Activated CD8-positive, alpha-beta T cell treated with anti-CD3 and anti-CD28 coated beads for 36 hours (primary cell): ENCODE results near the gene PRR13. TPM values are rescaled to one million over a fixed set of nuclear protein-coding genes. Genes with fewer than 3 reads are reported as not detected.

Experiments
- ATAC-seq: fragments of 200-7000 bp; cut with Tn5 transposase; one replicate; pipeline ENCODE4 v1.10.0; 2021; ENCODE audit warnings: mild to moderate bottlenecking, moderate library complexity
- CTCF ChIA-PET: fragments of 350-600 bp; sonication (Branson Sonifier 250); formaldehyde crosslinking; loops from one replicate; lab custom pipeline; 2021; ENCODE audit warnings: antibody characterized with exemption; lab: Charles Lee
- POLR2A ChIA-PET: fragments of 350-600 bp; sonication (Branson Sonifier 250); formaldehyde crosslinking; loops from one replicate; lab custom pipeline; 2021; ENCODE audit warnings: antibody characterized with exemption; lab: Charles Lee
- DNase-seq: peaks from one replicate; pipeline ENCODE4 v3.0.0-alpha.2; 2020
- H3K27ac Mint-ChIP-seq: one replicate; pipeline ENCODE4 v1.8.0; 2021; ENCODE audit warnings: mild to moderate bottlenecking, mixed read lengths
- H3K27me3 Mint-ChIP-seq: one replicate; pipeline ENCODE4 v1.8.0; 2021; ENCODE audit warnings: mixed read lengths
- H3K36me3 Mint-ChIP-seq: one replicate; pipeline ENCODE4 v1.8.0; 2021; ENCODE audit warnings: low read depth, mixed read lengths
- H3K4me1 Mint-ChIP-seq: one replicate; pipeline ENCODE4 v1.8.0; 2021; ENCODE audit warnings: low read depth, mixed read lengths
- H3K4me3 Mint-ChIP-seq: one replicate; pipeline ENCODE4 v1.8.0; 2021; ENCODE audit warnings: mild to moderate bottlenecking, moderate library complexity, mixed read lengths
- H3K9me3 Mint-ChIP-seq: one replicate; pipeline ENCODE4 v1.8.0; 2021; ENCODE audit warnings: mixed read lengths
- intact Hi-C: fragments of 100-400 bp; cut with micrococcal nuclease; formaldehyde crosslinking; loops from one replicate; pipeline ENCODE4 v1.10.0; 2022
- total RNA-seq, 2 experiments: library from RNA; stranded (reverse); gene quantifications; one replicate each; pipeline ENCODE4 v1.2.3, GENCODE V29; 2021
- TF ChIP-seq, protein P1 (sequence below): fragments of 200-600 bp; IDR thresholded peaks from one replicate; pipeline ENCODE4 v1.8.0; 2022; ENCODE audit warnings: antibody characterized with exemption, mild to moderate bottlenecking

Gene PRR13
- total RNA-seq, 2 experiments from 2014 or later: 167 to 187 TPM

DNA sequence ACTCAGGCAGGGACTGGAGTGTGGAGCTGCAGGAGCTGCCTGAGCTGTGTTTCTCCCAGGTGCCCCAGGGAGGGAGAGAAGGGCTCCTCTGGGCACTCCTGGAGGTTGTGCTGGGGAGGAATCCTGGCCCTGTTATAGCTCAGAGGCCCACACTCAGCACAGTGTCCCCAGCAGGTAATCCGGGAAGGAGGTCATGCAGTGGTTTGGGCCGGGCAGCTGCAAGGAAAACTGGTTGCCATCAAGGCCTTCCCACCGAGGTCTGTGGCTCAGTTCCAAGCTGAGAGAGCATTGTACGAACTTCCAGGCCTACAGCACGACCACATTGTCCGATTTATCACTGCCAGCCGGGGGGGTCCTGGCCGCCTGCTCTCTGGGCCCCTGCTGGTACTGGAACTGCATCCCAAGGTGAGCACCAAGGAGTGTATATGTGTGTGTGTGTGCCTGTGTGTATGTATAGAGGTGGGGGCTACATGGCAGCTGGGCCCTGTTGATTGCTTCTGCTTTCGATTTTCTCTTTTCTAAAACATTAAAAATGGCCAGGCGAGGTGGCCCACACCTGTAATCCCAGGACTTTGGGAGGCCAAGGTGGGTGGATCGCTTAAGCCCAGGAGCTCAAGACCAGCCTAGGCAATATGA, 15.9 kb upstream of the PRR13 start:
- ATAC-seq: no peak
- Mint-ChIP-seq H3K9me3 (no peaks in the 10 kb centered on the region), H3K36me3 (no peaks in the 10 kb centered on the region), H3K27me3 (no peaks in the 10 kb centered on the region), H3K27ac (no peak overlapping the region), H3K4me1 (peaks cover 18% of the 10 kb centered on the region), H3K4me3 (no peak overlapping the region)
- ChIA-PET CTCF (interaction anchor here (1.2 to 7.8 kb wide), 6 partner anchors 50 to 104 kb away, joined by 3 to 187 read pairs (median 6); partner anchors contain the start of gene AAAS), POLR2A (interaction anchor here (1.3 to 1.6 kb wide), 2 partner anchors 9 to 51 kb away, joined by 3 to 4 read pairs; no protein-coding TSS in a partner anchor)
- DNase-seq: no peak
- TF ChIP-seq, protein P1, sequence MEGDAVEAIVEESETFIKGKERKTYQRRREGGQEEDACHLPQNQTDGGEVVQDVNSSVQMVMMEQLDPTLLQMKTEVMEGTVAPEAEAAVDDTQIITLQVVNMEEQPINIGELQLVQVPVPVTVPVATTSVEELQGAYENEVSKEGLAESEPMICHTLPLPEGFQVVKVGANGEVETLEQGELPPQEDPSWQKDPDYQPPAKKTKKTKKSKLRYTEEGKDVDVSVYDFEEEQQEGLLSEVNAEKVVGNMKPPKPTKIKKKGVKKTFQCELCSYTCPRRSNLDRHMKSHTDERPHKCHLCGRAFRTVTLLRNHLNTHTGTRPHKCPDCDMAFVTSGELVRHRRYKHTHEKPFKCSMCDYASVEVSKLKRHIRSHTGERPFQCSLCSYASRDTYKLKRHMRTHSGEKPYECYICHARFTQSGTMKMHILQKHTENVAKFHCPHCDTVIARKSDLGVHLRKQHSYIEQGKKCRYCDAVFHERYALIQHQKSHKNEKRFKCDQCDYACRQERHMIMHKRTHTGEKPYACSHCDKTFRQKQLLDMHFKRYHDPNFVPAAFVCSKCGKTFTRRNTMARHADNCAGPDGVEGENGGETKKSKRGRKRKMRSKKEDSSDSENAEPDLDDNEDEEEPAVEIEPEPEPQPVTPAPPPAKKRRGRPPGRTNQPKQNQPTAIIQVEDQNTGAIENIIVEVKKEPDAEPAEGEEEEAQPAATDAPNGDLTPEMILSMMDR: no peak
- intact Hi-C loops: no loop called here

DNA sequence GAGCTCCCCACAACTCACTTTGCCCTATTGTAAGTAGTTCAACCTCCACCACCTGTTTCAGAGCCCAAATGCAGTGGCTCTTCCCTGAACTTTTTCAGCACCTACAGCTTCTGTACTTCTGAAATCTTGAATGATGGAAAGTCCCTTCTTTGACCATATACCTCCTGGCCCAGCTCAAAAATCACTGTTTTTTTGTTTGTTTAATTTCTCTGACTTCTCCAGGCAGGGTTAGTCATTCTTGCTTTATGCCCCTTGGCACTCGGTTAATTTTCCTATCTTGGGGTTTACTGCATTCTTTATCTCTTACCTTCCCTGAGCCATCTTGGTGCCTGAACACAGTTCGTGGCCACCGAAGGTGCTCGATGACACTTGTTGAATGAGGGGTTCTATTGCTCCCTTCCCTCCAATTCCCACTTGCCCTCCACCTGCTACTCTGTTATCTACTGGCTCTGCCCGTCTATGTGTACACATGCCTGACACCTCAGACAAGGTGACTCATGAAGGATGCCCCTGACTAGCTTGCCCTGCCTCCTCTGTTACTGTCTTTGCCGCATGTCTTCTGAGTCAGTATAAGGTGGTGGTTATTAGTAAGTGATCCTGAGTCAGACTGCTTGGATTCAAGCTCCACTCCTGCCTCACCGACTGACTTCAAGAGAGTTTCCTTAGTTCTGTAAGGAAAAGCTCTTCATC, 13.5 kb upstream of the PRR13 start:
- Mint-ChIP-seq H3K4me3 (no peak overlapping the region), H3K4me1 (peaks cover 9% of the 10 kb centered on the region), H3K27ac (no peak overlapping the region), H3K36me3 (no peaks in the 10 kb centered on the region), H3K9me3 (no peaks in the 10 kb centered on the region), H3K27me3 (no peaks in the 10 kb centered on the region)
- ChIA-PET CTCF (interaction anchor here (0.7 to 6.4 kb wide), 9 partner anchors 48 to 216 kb away, joined by 3 to 47 read pairs (median 3); partner anchors contain the start of gene AAAS), POLR2A (interaction anchor here (0.8 to 1.3 kb wide), 3 partner anchors 9 to 76 kb away, joined by 3 to 5 read pairs (median 3); no protein-coding TSS in a partner anchor)
- intact Hi-C loops: no loop called here
- DNase-seq (peak; percentile 62), ATAC-seq (peak; percentile 99)
- TF ChIP-seq, protein P1: no peak

DNA sequence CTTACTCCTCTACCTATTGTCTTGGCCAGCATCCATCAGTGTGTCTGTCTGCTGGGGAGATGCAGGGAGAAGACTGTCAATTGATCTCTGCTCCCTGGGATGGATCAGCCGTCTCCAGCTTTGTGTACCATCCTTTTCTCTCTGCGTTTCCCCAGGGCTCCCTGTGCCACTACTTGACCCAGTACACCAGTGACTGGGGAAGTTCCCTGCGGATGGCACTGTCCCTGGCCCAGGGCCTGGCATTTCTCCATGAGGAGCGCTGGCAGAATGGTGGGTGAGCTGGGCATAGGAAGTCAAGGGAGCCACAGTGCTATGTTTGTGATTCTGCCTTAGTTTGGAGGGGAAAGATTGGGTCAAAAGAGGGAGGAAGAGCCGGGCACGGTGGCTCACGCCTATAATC, 12.8 kb upstream of the PRR13 start:
- Mint-ChIP-seq H3K27ac (no peak overlapping the region), H3K4me1 (peaks cover 9% of the 10 kb centered on the region), H3K36me3 (no peaks in the 10 kb centered on the region), H3K4me3 (no peak overlapping the region), H3K9me3 (no peaks in the 10 kb centered on the region), H3K27me3 (no peaks in the 10 kb centered on the region)
- POLR2A ChIA-PET: no interaction called here
- intact Hi-C loops: no loop called here
- TF ChIP-seq, protein P1: no peak
- ATAC-seq: no peak
- DNase-seq: no peak
- CTCF ChIA-PET: interaction anchor here (0.7 to 6.4 kb wide), 5 partner anchors 76 to 217 kb away, joined by 3 to 47 read pairs (median 4); no protein-coding TSS in a partner anchor

DNA sequence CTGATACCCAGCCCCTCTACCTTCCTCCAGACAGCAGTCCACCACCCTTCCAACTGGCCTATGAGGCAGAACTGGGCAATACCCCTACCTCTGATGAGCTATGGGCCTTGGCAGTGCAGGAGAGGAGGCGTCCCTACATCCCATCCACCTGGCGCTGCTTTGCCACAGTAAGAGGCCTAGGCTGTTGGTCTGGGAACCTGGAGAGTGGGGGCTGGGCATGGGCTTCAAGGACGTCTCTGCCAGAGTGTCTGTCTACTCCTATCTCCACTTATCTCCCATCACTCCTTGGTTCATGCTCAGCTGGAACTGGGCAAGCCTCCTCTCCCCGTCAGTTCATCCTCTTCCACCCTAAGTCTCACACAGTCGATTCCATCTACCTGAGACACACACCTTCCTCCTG, 11.4 kb upstream of the PRR13 start:
- ATAC-seq (no peak), DNase-seq (no peak)
- Mint-ChIP-seq H3K9me3 (no peaks in the 10 kb centered on the region), H3K36me3 (no peaks in the 10 kb centered on the region), H3K4me3 (no peak overlapping the region), H3K4me1 (peaks cover 9% of the 10 kb centered on the region), H3K27ac (no peak overlapping the region), H3K27me3 (no peaks in the 10 kb centered on the region)
- ChIA-PET CTCF (interaction anchor here (1.5 to 6.4 kb wide), 2 partner anchors 77 to 108 kb away, joined by 5 to 47 read pairs; partner anchors contain the start of gene AAAS), POLR2A (interaction anchor here (0.7 kb wide), 1 partner anchor 34 kb away, joined by 4 read pairs; no protein-coding TSS in a partner anchor)
- TF ChIP-seq, protein P1: no peak
- intact Hi-C loops: no loop called here
